ENCODE results near the gene TEKT2.

Gene TEKT2

DNA sequence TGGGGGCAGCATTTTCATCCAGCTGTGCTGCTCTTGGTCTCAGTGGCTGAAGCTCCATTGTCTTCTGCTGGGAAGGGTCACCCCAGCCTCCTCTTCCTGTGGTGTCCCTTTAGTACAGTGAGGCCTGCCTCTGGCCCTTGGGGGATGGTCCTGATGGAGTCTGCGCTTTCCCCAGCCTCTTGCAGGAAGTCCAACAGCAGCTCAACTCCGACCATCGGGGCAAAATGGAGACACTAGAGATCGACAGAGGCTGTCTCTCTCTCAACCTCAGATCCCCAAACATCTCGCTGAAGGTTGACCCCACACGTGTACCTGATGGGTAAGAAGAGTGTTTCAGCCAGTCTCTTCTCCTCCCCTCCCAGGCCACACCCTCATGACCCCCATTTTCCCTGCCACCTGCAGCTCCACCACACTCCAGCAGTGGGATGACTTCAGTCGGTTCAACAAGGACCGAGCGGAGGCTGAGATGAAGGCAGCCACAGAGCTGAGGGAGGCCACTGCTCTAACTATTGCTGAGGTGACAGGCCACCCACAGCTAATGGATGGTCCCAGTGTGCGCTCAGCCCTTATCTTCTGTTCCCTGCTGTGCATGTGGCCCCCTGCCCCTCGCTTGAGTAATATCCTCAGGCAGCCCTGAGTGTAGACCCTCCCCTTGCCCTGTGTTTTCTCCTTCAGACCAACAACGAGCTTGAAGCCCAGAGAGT is 2.8 kb downstream of the TEKT2 start:
- no peak overlapping the region for H3K4me3 ChIP-seq (ENCODE audit: low read depth, low read length)
- DNase-seq (ENCODE audit: low read depth) = no peak
- TF ChIP-seq CTCF (IDR thresholded peaks at IDR 0.05; ENCODE audit: insufficient read depth, low read depth, low read length, missing control alignments) = no peak

DNA sequence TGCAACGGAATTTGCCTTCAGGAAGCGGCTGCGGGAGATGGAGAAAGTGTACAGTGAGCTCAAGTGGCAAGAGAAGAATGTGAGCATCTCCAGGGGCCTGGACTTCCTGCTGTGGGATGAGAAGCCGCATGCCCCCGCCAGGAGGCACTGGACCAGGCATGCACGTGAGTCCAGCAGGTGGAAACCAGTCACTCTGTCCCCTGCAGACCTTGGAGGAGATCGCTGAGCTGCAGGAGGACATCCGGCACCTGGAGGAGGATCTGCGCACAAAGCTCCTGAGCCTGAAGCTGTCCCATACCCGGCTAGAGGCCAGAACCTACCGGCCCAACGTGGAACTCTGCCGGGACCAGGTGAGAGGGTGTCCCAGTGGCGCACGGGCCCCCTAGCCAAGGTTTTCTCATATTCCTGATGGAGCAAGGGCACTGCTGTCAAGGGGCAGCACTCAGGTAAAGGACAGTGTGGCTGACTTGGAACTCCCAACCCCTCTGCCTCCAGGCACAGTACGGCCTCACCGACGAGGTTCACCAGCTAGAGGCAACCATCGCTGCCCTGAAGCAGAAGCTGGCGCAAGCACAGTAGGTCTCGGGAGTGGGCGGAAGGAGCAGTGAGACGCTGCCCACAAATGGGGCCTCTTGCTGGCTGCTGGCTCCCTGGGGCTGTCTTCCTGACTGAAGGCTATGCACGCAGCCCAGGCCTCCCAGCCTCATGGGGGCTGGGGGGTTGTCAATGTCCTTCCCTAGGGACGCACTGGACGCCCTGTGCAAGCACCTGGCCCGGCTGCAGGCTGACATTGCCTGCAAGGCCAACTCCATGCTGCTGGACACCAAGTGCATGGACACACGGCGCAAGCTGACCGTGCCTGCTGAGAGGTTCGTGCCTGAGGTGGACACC is 3.6 kb downstream of the TEKT2 start:
- peak; percentile 32 for DNase-seq (ENCODE audit: low read depth)
- no peak overlapping the region for H3K4me3 ChIP-seq (ENCODE audit: low read depth, low read length)

DNA sequence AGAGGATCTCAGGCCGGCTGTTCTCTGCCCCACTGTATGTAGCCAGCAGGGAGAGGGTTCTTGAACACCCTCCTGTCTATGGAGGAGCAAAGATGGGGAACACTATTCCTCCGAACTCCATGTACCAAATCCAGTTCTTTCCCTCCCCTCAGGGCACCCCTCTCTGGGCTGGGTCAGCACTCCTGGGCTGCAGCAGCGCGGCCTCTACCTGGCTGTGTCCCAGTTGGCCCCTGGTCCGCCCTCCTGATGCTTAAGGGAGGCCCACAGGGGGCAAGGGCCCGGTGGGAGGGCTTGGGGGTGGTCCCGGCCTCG is 4.3 kb downstream of the TEKT2 start:
- no peak for TF ChIP-seq CTCF (IDR thresholded peaks at IDR 0.05; ENCODE audit: insufficient read depth, low read depth, low read length, missing control alignments)
- H3K4me3 ChIP-seq (ENCODE audit: low read depth, low read length) = peak overlapping the region; percentile 92
- no peak for DNase-seq (ENCODE audit: low read depth)

More for the DNA sequence above, 3.6 kb downstream of the TEKT2 start:
- TF ChIP-seq CTCF (IDR thresholded peaks at IDR 0.05; ENCODE audit: insufficient read depth, low read depth, low read length, missing control alignments) = peak; percentile 30

DNA sequence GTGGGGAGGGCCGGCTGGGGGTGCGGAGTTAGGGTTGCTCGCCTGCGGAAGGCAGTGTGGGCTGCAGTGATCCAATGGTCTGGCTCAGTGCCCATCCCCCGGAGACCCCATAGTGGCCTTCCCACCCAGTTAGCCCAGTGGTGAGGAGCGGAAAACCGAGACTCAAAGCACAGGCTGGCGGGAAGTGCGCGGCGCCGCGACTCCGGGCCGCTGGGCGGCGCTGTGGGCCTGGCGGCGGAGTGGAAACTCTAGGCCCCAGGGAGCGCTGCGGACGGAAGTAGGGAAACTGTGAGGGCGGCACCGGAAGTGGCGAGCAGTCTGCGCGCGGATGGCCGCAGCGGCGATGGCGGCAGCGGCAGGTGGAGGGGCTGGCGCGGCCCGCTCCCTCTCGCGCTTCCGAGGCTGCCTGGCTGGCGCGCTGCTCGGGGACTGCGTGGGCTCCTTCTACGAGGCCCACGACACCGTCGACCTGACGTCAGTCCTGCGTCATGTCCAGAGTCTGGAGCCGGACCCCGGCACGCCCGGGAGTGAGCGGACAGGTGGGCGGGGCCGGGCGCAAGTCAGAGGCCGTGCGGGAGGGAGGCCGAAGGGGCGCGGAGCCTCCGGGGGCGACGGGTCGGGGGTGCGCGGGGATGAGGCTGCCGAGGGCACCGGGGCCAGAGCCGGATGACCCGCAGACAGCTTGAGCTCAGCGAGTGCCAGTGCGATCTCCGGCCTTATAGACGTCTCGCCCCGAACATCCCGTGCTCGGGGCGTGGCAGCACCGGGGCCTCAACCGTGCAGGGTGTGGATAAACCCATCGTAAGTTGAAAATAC is 4.9 kb downstream of the TEKT2 start, which contains the start of gene ADPRS:
Gene ADPRS (plus strand): TSS at position 316 of the 816 bp plus-strand sequence. CDS start 13 bp downstream, at position 329.
- peak; percentile 99 for TF ChIP-seq CTCF (IDR thresholded peaks at IDR 0.05; ENCODE audit: insufficient read depth, low read depth, low read length, missing control alignments)
- H3K4me3 ChIP-seq (ENCODE audit: low read depth, low read length) = peak within 1 kb of the TSS; percentile 92
- peak; percentile 96 for DNase-seq (ENCODE audit: low read depth)

DNA sequence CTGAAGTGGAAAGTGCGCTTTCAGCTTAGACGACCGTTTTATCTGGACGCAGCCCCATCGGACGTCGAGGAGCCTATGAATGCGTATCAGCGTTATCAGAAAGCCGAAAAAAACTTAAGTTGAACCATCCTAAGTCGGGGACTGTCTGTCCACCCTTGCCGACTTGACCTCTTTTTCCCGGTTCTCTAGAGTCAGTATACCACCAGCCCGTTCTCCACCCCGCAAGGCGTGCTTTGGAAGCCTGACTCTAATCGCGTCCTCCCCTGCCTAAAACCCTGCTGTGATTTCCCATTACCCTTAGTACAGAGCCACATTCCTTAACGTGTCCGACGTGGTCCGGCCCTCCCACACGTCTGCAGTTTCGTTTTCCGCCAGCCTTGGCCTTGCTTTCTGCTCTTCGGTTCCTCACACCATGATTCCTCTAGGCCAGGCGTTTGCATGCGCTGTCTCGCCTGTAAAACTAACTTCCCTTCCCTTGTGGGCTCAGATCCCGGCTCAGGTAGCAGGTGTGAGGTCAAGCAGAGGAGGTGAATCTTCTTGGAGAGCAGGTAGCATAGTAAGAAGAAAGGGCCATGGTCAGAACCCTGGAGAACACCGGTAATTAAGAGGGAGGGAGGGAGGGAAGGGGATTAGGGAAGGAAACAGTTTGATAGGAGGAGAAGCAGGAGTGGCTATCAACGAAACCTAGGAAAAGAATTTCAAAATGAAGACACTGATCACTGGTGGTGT is 5.7 kb downstream of the TEKT2 start:
- H3K4me3 ChIP-seq (ENCODE audit: low read depth, low read length) = peak overlapping the region; percentile 92
- DNase-seq (ENCODE audit: low read depth) = peak; percentile 62
- TF ChIP-seq CTCF (IDR thresholded peaks at IDR 0.05; ENCODE audit: insufficient read depth, low read depth, low read length, missing control alignments) = no peak

DNA sequence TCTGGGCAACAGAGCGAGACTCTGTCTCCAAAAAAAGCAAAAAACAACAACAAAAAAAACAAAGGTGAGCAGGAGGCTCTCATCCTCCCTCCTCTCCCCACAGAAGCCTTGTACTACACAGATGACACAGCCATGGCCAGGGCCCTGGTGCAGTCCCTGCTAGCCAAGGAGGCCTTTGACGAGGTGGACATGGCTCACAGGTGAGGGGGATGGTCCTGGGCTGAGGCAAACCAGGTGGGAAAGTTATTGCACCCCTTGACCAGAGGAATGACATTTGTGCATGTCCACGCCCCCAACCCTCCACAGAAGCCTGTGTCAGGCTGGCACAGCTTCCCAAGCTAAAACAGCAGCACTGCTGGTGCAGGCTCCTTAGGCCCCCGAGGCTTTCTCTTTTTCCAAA is 7.2 kb downstream of the TEKT2 start:
- no peak for TF ChIP-seq CTCF (IDR thresholded peaks at IDR 0.05; ENCODE audit: insufficient read depth, low read depth, low read length, missing control alignments)
- H3K4me3 ChIP-seq (ENCODE audit: low read depth, low read length) = no peak overlapping the region
- no peak for DNase-seq (ENCODE audit: low read depth)
